Stimulated activated naive CD4-positive, alpha-beta T cell treated with Interleukin-2 at 50 U/mL for 16 hours (primary cell): ENCODE measurements around the gene RBBP9.
"Not testable (repeated sequence)": the region's sequence is repeated elsewhere in the genome, so short reads cannot be mapped to it uniquely, and the experiment has no call there.

Source experiments
- DNase-seq: peaks from one replicate; lab custom pipeline; 2025; lab: John Stamatoyannopoulos, UW

Gene RBBP9

DNA sequence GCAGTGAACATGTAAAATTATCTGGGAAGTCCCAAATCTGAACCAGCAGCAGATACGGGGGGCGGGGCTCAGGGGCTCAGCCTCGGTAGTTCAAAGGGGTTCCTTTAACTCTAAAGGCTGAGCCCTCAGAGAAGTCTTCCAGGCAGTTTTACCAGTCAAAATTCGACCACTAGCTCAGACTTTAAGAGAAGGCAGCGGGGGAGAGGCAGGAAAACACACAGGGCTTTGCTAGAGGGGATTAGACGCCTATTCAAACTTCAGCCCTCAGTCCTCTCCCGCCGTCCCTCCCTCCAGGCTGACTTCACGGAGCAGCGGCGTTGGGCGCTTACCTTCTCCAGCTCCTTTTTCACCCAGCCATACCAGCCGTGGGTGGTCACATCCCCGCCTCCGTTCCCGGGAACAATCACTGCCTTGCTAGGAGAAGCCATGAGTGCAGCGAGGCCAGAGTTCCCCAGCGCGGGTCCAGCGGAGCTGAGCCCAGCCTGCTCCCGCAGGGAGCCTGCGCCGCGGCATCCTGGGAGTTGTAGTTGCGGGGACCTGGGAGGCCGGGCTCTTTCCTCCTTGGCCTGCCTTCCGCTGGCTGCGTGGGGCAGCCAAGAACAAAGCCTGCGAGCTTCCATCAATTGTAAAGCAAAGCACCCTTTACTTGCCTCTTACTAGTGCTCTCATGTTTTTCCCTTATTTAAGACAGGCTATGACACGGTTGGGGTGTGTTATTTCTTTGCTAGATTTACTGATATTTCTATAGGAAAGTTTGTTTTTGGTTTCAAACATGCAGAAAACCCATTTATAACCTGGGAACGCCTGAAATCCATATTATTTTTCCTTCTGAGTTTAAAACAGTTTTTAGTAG, at the start of gene RBBP9:
Gene RBBP9 (minus strand): TSS at position 486 of the 853 bp plus-strand sequence. CDS start 58 bp downstream, at position 428.
- DNase-seq, result peak; percentile 60

DNA sequence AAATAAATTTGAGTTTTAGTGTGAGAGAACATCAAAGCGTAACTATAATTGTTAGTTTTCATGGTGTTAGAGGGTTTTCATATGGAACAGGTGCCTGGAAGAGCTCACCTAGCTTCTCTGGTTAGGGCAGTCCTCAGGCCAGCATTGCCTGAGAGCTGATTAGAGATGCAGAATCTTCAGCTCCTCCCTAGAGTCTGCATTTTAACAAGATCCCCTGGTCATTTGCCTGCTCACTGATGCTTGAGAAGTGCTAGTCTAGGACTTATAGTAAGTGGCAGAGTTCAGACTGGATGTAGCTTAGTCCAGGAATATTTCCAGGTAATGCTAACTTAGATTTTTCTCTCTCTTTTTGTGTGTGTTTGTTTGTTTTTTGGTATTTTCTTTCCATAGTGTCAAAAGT, 48.5 kb upstream of the RBBP9 start:
- DNase-seq, result no peak

DNA sequence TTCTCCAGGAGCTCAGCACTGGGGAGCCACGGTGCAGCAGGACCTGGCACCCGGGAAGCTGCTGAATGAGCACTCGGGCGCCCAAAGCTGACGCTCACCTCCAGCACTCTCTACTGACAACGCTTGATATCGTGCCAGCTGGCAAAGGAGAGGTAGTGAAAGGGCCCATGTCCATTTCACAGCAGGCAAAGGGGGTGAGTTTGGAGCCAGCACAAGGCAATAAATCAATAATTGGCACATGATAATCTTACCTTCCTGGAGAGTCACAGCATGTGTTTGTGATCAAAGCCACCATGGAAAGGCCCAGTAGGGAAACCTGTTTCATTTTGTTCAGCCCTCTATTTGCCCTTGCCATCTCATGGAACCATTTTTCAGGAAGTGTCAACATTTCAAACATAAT, 46.9 kb upstream of the RBBP9 start:
- no peak for DNase-seq

DNA sequence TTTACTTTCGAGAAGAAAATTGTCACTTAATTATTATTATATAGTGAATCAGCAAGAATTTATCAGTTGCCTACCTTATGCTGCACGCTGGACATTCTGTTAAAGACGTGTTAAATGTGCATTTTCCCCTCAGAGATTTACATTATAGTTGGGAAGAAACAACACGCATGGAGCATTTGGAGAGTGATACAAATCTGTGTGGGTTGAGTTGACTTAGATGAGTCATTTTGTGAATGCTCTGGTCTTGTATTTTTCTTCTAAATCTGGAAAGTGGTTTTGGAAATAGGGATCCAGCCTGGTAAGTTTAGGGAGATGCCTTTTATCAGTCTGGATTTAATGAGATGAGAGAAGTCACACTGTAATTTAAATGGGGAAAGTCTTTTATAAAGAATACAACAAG, 46.2 kb upstream of the RBBP9 start:
- no peak for DNase-seq

DNA sequence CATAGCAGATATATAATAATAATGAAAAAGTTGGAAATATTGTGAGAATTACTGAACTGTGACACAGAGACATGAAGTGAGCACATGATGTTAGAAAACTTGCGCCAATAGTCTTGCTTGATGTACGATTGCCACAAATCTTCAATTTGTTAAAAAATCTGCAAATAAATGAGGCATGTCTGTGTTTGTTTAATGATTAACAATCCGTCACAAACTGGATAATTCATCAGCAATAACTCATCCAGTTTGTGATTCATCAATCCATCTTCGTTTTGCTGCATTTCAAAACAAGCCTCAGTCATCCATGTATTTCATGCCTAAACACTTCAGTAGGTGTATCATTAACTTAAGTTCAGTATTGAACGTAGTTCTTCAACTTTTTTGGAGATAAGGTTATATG, 44.7 kb upstream of the RBBP9 start:
- no peak for DNase-seq

DNA sequence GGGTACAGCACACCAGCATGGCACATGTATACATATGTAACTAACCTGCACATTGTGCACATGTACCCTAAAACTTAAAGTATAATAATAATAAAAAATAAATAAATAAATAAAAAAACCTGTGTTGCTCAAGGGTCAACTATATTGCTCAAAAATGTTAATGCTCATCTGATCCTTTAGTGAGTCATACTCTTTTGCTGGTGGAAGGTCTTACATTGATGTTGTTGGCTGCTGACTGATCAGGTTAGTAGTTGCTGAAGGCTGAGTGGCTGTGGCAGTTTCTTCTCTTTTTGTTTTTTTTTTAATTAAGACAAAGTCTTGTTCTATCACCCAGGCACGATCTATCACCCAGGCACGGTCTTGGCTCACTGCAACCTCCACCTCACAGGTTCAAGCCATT, 40.6 kb upstream of the RBBP9 start:
- no peak for DNase-seq

DNA sequence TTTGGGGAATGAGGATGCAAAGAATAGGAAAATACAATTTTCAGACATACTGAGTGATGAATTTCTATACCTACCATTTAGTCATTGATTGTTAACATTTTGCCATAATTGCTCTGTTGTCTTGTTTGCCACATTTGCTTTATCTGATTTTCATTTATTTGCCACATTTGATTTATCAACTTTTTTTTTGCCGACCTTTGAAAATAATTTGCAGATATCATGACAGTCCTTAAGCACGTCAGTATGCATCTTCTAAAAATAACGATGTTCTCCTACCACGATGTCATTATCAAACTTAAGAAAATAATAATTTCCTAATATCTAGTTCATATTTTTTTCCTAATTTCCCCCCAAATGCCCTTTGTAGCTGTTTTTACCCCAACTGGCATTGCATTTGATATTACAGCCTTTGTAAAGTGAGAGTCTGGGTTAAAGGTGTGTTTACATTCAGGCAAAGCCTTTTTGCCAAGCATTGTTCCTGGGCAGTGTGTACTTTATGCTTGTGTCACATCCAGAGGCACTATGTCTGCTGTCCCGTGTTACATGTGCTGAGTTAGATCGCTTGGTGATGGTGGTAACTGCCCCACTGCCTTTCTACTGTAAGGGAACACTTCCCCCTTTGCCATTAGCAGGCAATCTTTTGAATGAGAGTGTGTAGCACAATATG, 37.1 kb upstream of the RBBP9 start:
- DNase-seq, result no peak

DNA sequence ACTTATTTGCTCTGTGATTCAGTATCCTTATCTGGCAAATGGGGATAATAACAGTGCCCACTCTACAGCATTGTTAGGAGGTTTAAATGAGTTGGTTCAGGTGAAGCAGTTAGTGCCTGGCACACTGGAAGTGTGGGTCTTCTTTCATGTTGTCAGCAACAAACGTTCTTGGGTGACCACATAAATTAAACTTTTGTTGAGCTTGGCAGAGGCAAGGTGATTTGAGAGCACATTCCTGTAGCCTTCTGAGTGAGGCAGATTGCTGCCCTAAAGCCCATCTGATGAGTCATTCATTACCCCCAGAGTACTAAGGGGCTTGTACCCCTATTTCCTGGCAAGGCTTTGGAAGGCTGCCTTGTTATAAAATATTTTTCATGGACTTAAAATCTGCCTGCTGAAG, 36.5 kb upstream of the RBBP9 start:
- DNase-seq, result no peak

DNA sequence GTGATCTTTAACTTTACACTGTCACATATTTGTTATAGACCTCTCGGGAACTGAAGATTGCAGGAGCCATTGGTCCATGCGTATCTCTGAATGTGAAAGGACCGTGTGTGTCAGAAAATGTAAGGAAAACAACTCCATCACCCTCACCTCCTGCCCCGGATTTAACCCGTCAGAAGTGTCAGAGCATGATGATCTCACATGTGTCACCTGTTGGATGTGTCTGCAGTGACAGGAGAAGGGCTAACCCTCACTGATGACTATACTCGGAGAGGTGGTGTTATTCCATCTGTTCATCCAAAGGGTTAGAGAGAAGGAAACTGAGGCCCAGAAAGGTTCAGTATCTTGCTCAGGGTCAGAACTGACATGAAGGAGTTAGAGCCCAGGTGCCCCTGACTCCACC, 35.6 kb upstream of the RBBP9 start:
- no peak for DNase-seq

DNA sequence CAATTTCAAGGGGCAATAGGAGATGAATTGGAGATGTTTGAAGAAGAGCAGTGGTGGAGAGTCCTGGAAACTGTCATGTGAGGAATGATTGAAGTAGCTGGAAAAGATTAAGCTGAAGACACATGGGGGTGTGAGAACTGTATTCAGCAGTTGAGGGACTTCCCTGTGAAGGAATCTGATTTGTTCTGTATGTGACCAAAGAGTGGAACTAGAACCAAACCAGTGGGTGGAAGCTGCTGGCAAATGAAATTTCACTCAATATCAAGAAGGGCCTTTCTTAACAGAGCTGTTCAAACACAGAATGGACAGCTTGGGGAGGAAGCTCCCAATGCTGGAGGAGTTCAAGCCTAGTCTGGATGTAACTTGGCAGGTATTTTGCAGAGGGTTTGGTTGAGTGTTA, 32.0 kb upstream of the RBBP9 start:
- no peak for DNase-seq

DNA sequence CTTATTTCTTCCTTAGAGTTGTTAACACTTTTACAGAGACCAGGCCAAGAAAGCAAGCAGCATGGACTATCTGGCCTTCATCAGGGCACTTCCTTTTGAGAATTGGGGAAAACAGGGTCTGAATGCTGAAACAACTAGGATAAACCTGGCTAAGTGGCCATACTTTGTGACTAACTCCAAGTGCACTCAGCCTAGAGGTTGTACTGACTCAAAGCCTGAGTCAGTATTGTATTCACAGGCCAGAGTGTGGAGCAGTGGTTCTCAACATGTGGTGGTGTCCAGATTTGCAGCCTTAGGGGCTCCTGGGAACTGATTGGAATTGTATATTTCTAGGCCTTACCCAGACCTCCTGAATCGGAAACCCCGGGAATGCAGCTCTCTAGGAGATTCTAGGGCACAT, 30.8 kb upstream of the RBBP9 start:
- DNase-seq, result no peak

DNA sequence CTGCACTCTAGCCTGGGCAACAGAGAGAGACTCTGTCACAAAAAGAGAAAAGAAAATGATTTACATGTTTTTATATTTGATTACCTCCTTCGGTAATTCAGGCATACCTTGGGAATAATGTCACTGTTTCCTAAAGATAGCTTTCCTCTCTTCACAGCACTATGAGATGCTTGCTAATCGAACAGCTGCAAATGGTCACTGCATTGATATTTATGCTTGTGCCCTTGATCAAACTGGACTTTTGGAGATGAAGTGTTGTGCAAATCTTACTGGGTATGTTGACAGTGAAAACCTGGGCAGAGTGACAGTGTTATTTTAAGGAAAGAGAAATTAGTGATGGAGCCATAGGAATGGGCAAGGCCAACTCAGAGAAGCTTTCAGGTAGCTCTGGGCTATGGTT, 30.3 kb upstream of the RBBP9 start:
- DNase-seq, result no peak

DNA sequence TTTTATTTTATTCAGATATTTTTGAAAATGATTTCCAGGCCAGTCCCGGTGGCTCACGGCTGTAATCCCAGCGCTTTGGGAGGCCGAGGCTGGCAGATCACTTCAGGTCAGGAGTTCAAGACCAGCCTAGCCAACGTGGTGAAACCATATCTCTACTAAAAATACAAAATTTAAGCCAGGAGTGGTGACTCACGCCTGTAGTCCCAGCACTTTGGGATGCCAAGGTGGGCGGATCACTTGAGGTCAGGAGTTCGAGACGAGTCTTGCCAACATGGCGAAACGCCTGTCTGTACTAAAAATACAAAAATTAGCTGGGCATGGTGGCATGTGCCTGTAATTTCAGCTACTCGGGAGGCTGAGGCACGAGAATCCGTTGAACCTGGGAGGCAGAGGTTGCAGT, 29.7 kb upstream of the RBBP9 start:
- not testable (repeated sequence) for DNase-seq

DNA sequence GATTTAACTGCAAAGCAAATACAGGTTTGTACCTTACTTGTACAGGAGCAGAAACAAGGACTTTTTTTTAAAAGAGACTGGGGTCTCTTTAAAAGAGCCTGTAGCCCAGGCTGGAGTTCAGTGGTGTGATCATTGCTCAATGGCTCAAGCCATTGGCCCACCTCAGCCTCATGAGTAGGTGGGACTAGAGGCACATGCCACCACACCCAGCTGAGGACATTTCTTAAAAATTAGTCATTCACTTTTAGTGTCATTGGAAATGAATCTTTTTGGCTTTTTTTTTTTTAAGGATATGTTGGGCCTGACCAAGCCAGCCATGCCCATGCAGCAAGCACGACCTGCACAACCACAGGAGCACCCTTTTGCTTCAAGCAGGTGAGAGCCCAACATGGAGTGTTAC, 27.6 kb upstream of the RBBP9 start:
- DNase-seq, result no peak

DNA sequence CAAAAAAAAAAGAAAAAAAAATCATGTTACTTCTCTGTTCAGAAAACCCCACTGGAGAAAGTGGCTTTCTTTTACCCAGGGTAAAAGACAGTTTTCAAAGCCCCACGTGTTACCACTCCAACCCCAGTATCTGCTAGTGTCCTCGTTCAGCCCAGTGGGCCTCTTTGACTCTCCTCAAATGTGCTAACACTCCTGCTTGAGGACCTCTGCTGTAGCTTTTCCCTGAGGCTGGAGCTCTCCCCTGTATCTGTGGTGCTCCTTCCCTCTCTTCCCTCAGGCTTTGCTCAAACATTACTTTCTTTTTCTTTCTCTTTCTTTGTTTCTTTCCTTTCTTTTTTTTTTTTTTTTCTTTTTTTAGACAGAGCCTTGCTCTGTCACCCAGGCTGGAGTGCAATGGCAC, 26.0 kb upstream of the RBBP9 start:
- no peak for DNase-seq

DNA sequence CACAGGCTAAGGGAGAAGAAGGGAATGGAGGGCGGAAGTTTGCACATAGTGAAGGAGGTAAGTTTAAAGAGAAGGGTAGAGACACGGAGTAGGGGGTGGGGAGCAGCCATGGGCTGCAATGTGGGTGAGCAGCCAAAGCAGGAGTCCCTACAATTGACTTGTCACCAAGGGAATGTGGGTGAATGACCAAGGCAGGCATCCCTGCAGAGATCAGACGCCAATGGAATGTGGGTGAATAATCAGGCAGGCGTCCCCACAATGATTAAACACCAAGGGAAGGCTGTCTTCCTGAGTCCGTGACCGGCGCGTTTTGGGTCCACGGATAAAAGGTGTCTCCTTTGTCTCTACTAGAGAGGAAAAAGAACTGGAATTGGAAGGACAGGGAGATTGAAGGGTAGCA, 25.0 kb upstream of the RBBP9 start:
- DNase-seq, result not testable (repeated sequence)

DNA sequence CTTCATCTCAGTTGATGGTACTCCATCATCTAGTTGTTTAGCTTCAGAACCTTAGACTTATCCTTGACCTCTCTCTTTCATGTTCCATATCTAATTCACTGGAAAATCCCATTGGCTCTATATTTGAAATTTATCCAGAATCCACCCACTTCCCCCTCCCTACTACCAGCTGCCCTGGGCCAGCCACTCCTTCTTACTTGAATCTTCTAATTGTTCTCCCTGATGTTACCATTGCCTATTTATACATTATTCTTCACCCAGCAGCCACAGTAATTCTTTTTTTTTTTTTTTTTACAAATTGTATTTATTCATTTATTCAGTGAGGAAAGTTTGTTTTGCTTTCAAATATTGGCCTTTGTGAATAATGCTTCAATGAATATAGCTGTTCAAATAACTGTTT, 18.9 kb upstream of the RBBP9 start:
- DNase-seq, result no peak

DNA sequence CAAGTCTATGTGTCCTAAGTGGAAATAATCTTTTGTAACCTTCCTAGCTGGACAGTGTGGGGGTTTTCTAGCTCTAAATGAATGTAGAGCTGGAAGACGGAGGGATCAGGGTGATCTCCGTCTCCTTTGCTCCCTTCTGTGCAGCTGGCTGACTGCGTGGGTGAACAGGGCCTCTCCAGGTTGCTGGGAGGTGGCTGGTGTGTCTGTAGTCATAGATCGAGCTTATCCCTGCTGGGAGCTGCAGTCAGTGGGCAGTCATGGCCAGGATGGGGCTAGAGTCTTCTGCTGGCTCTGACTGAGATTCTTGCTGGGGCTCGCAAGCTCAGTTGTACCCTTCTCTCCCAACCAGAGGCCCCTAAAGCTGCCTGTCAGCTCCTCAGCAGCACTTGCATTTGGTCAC, 17.1 kb upstream of the RBBP9 start:
- DNase-seq, result no peak

DNA sequence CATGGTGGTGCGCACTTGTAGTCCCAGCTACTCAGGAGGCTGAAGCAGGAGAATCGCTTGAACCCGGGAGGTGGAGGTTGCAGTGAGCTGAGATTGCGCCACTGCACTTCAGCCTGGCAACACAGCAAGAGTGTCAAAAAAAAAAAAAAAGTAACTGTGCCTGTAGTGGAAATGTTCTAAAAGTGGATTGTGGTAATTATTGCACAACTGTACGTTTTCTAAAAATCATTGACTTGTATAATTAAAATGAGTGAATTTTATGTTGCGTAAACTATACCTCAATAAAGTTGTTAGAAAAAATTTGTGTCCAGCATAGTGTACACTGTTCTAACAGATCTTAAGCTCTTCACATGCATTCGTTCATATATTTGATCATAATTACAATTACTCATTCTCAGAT, 16.2 kb upstream of the RBBP9 start:
- no peak for DNase-seq

DNA sequence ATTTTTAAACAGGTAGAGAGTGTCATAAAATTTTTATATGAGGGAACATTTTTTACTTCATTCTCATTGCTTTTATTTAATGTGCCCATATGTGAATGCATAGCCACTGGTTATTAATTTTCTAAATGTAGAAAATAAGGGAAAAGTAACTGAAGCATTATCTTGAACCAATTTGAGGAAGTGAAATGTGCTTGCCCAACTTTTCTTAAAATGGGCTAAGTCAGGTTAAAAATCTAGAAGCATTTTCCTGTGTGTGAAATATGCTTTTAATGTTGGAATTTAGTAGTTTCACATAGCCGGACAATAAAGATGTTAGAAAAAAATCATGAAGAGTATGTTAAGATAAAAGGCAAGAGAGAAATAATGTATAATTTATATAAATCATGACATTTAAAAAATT, 14.5 kb upstream of the RBBP9 start:
- no peak for DNase-seq

DNA sequence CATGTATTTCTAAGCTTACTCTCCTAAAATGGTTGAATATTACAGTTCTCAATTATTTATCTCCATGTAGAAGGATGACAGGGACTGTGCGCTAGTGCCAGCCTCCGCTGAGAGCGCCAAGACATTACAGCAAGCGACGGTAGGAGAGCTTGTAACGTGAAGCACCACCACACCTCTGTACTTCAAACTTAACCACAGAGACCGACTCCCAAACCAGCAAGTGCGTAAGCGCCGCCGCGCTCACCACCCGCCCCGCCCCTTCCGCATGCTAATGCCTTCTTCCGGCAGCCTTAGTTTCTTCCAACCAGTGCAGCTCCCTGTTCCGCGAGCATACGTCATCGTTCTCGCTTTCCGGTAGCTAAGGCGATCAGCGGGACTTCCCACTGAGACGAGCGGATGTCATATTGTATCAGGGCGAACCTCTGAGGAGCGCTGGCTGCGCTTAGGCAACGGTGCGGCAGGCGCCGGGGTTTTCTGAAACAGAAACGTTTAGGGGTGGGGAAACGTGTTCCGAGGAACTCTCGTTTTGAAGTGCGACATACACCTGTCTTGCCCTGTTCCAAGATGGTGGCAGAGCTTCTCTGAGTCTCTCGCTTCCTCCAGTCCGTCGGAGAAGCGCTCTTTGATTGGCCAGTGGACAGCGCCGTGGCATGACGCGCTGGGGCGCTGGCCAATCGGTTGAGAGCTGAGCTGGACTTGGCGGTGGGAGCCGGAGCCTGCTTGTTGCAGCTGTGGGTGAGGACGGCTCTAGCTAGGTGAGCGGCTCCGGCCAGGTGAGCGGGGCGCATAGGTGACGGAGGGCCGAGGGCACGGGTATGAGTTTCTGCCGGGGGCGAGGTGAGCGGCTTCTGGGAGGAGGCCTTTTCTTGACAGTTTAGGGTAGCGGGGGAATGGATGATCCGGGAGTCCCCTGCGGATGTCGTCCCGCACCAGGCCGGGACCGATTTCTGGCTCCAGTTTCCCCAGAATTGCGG, 10.5 kb upstream of the RBBP9 start, which contains the start of gene SEC23B:
Gene SEC23B (plus strand): TSS at position 723 of the 974 bp plus-strand sequence. CDS start 2,896 bp downstream, outside the sequence.
- peak; percentile 97 for DNase-seq

DNA sequence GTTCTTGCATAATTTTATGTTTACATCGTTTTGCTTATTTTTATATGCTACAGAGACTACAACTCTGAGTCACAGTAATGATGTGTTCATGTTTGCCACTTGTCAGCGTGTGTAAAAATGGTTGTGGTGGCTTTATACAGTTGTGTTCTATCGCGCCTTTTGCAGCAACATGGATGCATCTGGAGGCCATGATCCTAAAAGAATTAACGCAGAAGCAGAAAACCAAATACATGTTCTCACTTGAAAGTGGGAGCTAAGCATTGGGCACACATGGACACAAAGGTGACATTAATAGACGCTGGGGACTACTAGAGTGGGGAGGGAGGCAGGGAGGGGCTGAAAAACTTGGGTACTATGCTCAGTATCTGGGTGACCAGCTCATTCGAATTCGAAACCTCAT, 9.7 kb upstream of the RBBP9 start:
- DNase-seq, result no peak
